H4 (cell line): ENCODE measurements around the gene ID1. TPM values are rescaled to one million over a fixed set of nuclear protein-coding genes. Genes with fewer than 3 reads are reported as not detected.
"Not testable (repeated sequence)": the region's sequence is repeated elsewhere in the genome, so short reads cannot be mapped to it uniquely, and the experiment has no call there.

Experiments used
- DNase-seq: peaks from one replicate; pipeline ENCODE4 v3.0.0-alpha.2; 2015; ENCODE audit warnings: low spot score
- total RNA-seq: library from RNA; depleted of rRNA; stranded (reverse); fragments of >200 nt; shearing (Covaris generic); gene quantifications from 2 replicates; pipeline ENCODE4 v1.2.3, GENCODE V29; 2014

ID1 gene
- total RNA-seq, 1 experiment from 2014 or later, result 410 TPM

DNA sequence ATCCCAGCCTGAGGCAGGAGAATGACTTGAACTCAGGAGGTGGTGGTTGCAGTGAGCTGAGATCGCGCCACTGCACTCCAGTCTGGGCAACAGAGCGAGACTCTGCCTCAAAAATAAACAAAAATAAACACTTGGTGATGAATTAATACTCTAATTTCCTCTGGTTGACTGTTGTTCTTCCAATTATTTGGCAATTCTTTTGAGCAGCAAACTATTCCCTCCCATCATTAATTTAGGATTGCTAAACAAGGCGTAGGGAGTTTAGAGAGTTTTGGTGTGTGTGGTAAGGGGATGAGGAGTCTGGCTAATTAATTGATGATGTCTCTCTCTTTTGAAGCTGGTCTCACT, 2.7 kb upstream of the ID1 start:
- no peak for DNase-seq

DNA sequence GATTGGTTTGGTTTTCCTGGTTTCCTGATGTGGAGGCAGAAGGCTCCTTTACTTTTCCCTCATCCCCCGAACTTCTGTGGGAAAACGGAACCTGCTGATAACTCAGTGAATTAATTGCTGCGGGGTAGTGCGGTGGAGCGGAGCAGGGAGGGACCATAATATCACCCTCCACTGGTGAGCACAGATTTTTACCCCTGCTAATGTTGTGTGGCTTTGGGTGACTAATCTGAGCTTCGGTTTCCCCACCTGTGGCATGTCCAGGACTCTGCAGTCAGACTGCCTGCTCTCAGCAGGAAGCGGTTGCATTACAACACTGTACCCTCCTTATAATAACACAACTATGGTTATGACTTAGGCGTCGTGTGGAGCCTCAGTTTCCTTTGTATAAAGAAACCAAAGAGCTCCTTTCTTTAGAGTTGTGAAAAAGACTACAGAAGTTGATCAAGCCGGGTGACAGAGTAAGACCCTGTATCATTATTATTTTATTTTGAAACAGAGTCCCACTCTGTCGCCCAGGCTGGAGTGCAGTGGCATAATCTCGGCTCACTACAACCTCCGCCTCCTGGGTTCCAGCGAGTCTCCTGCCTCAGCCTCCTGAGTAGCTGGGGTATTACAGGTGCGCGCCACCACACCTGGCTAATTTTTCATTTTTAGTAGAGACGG, 2.2 kb upstream of the ID1 start:
- peak; percentile 93 for DNase-seq

DNA sequence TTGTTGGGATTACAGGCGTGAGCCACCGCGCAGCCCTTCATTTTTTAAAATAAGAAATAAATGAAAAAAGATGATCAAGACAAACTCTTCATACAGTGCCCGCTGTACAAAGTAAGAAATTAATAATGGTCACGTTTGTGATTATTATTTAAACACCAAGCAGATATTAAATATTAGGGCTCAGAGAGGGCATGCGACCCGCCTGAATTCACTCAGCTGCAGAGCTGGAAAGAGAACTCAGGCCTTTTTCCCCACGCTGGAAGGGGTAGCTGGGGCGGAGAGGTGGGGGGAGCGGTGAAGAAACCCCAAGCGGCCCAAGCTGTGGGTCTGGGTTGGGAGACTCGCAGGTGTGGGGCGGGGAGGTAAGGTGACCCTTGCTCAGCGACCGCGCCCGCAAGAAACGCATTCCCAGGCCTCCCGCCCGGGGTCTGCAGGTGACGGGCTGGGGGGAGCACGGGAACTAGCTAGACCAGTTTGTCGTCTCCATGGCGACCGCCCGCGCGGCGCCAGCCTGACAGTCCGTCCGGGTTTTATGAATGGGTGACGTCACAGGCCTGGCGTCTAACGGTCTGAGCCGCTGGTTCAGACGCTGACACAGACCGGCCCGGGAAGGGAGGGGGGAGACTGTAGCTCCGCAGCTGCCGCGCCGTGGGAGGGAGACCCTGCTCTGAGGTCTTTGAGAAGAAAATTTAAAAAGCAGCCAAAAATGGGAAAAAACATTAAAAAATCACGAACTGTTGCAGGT, 1.1 kb upstream of the ID1 start:
- DNase-seq, result peak; percentile 99

DNA sequence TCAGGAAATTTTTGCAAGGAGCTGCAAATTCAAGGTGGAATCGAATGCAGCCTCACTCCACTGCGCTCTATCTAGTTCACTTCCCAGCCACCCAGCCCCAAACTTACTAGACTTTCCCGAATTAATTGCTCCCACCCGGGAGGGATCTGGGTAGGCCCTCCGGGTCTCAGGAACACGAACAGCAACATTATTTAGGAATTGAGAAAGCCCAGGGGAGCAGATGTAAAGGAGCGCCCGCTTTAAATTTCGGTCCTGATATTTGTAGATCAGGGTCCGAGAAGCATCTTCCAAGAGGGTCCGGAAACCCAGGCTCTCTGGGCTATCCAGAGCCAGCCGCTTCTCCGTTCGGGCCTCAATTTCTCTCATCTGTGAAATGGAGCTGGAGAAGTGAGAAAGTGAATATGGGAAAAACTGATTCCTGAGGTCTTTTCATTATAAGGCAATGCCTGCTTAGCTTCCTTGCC, 490 bp upstream of the ID1 start:
- no peak for DNase-seq

- no peak for DNase-seq
Observed at GRCh38 chr20:31605902-31606803, 1.1 kb downstream of the ID1 start.

GRCh38 chr20:31606804-31607639, 1.9 kb downstream of the ID1 start:
- peak; percentile 87 for DNase-seq

GRCh38 chr20:31607640-31608250, 2.7 kb downstream of the ID1 start:
- DNase-seq, result peak; percentile 48

DNA sequence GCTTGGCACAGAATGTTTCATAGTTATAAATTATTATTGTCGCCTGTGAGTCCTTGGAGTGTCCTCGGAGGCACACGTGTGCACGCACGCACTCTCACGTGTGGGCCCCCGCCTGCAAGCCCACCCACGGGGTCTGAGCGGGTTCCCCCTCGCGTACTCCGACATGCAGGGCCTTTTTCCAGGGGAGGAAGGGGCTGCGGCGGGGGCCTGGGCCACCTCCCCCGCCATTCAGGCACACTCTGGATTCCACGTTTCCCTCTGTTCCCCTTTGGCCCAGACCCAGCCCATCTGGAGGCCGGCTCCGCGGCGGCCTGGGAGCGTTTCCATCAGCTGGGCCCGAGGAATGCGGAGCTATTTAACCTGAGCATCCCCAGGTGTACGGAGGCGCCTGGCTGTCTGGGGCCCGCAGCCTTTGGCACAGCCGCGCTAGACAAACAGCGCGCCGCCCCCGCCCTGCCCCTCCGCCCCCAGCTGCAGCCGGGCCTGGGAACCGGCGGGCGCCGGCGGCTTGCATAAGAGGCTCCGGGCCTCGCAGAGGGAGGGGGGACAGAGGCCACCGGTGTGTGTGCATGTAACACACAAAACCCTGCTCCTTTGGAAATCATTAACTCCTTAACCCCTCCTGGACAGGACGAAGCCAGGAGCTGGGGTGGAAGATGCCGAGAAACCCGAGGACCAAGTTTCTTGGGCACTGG, 3.3 kb downstream of the ID1 start:
- peak; percentile 84 for DNase-seq

GRCh38 chr20:31612271-31612640, 7.2 kb downstream of the ID1 start:
- DNase-seq, result not testable (repeated sequence)

GRCh38 chr20:31615416-31615815, 10.3 kb downstream of the ID1 start:
- DNase-seq, result no peak

- DNase-seq, result no peak
Observed at GRCh38 chr20:31617432-31618104, 12.5 kb downstream of the ID1 start.

DNA sequence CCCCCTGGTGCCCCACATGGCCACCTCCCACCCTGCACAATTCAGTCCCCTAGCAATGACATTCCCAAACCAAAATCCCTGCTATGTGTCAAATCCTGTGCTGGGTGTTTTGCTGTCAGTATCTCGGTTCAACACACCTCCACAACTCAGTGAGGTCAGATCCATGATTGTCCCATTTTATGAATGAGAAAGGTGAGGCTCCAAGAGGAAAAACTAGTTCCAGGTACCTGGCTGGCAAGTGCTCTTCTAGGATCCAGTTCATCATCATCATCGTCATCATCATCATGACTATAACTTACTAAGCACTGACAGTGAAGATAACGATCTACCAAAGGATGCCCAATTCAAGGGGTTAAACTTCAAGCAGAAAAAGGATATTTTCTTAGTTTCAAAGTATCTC, 15.2 kb downstream of the ID1 start:
- no peak for DNase-seq

GRCh38 chr20:31623123-31623505, 18.0 kb downstream of the ID1 start:
- DNase-seq, result not testable (repeated sequence)

DNA sequence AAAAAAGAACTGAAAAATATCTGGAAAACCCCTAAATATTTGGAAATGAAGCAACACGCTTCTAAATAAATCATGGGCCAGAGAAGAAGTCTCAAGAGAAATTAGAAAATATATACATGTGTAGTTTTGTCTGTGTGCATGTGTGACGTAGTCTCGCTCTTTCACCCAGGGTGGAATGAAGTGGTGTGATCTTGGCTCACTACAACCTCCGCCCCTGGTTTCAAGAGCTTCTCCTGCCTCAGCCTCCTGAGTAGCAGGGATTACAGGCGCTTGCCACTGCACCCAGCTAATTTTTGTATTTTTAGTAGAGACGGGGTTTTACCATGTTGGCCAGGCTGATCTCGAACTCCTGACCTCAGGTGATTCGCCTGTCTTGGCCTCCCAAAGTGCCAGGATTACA, 21.4 kb downstream of the ID1 start:
- DNase-seq, result not testable (repeated sequence)

GRCh38 chr20:31628057-31628456, 23.0 kb downstream of the ID1 start:
- DNase-seq, result not testable (repeated sequence)

- no peak for DNase-seq
Observed at GRCh38 chr20:31630187-31630790, 25.2 kb downstream of the ID1 start.

GRCh38 chr20:31632548-31633338, 27.7 kb downstream of the ID1 start:
- DNase-seq, result no peak

GRCh38 chr20:31633339-31633914, 28.3 kb downstream of the ID1 start:
- no peak for DNase-seq
